ENCODE results near the gene PPP1R12B.
"Not testable (repeated sequence)": the region's sequence is repeated elsewhere in the genome, so short reads cannot be mapped to it uniquely, and the experiment has no call there.

Gene PPP1R12B

DNA sequence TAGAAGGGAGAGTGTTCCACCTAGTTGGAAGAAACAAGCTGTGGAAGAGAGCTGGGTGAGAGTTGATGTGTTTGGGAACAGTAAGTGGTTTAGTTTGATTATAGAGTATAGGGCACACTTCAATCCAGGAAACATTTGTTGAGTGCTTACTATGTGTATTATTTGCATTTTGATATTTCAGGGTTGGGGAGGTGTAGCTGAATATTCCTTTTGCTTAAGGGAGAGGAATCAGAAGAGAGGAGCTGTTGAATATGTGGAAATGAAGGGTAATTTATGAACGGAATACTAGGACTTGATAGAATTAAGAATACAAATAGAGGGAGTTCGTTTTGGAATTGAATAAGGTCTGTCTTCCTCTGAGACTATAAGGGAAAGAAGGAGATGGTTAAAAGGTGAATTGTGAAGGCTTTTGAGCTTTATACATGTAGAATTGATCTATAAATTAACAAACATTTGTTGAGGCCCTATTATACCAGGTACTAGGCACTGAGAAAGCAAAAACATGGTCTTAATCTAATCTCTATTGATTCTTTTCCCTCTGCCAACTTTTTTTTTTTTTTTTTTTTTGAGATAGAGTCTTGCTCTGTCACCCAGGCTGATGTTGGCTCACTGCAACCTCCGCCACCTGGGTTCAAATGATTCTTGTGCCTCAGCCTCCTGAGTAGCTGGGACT, 72.1 kb downstream of the PPP1R12B start:
- H3K79me1 ChIP-seq (ENCODE audit: low read depth, low read length); DNase-seq (ENCODE audit: low spot score); H2BK15ac ChIP-seq (ENCODE audit: low read length); H3K27ac ChIP-seq (replicated peaks; ENCODE audit: low read length); H2AFZ ChIP-seq (ENCODE audit: low read length); H3K4me3 ChIP-seq (ENCODE audit: low read length in 2 of 2); H3K4me2 ChIP-seq (ENCODE audit: insufficient read depth, low read length, poor library complexity, severe bottlenecking); H3K27me3 ChIP-seq (ENCODE audit: control insufficient read depth in 3 of 3, insufficient read depth in 3 of 3, low read depth in 1 of 3, low read length in 3 of 3); H3K9ac ChIP-seq (ENCODE audit: low read depth, low read length, poor library complexity); H3K36me3 ChIP-seq (replicated peaks in 1 of 2; ENCODE audit: control insufficient read depth in 2 of 2, insufficient read depth in 2 of 2, low read length in 2 of 2); H3K23ac ChIP-seq (ENCODE audit: low read depth, low read length, poor library complexity); H2AK5ac ChIP-seq (ENCODE audit: low read depth, low read length); H4K8ac ChIP-seq (ENCODE audit: low read depth, low read length); H4K91ac ChIP-seq (ENCODE audit: low read depth, low read length, poor library complexity); H3K14ac ChIP-seq (ENCODE audit: low read length); H2BK5ac ChIP-seq (ENCODE audit: low read length); H3K4me1 ChIP-seq (ENCODE audit: control insufficient read depth in 2 of 2, insufficient read depth in 1 of 2, low read depth in 1 of 2, low read length in 2 of 2); H3K9me3 ChIP-seq (replicated peaks in 1 of 2; ENCODE audit: control insufficient read depth in 2 of 2, insufficient read depth in 1 of 2, low read depth in 1 of 2, low read length in 2 of 2); H3K4ac ChIP-seq (ENCODE audit: low read length); H2BK12ac ChIP-seq (ENCODE audit: low read length); H2BK120ac ChIP-seq (ENCODE audit: low read depth, low read length); H3K18ac ChIP-seq (ENCODE audit: low read length): not testable (repeated sequence)
- 100% methylated on average over 2 of the region's 3 CpGs for WGBS, 2 donors (ENCODE audit: extremely low coverage in 2 of 2, insufficient read length in 2 of 2, insufficient replicate concordance in 1 of 2)

DNA sequence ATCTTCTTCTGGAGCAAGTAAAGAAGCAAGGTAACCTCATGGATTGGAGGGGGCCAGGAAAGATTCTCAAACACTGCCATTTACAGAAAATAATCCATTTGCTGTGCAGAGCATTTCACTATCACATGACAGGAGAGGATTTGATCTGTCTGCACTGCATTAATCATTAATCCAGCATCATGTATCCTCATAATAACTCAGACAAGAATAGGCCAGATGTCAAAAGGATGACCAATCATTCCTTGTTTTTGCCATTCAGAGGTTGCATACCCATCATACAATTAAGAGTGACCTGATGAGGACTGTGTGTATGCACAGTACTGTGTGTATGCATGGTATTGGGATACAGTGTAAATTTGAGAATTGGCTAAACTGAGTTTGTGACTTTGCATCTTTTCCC, 74.2 kb downstream of the PPP1R12B start:
- H3K4ac ChIP-seq (ENCODE audit: low read length); H3K9me3 ChIP-seq (replicated peaks in 1 of 2; ENCODE audit: control insufficient read depth in 2 of 2, insufficient read depth in 1 of 2, low read depth in 1 of 2, low read length in 2 of 2); H4K91ac ChIP-seq (ENCODE audit: low read depth, low read length, poor library complexity); H4K8ac ChIP-seq (ENCODE audit: low read depth, low read length); H3K27me3 ChIP-seq (ENCODE audit: control insufficient read depth in 3 of 3, insufficient read depth in 3 of 3, low read depth in 1 of 3, low read length in 3 of 3); H3K14ac ChIP-seq (ENCODE audit: low read length); H3K27ac ChIP-seq (replicated peaks; ENCODE audit: low read length); H3K79me1 ChIP-seq (ENCODE audit: low read depth, low read length); H2AK5ac ChIP-seq (ENCODE audit: low read depth, low read length); H3K9ac ChIP-seq (ENCODE audit: low read depth, low read length, poor library complexity); H2BK12ac ChIP-seq (ENCODE audit: low read length); H3K18ac ChIP-seq (ENCODE audit: low read length); H2AFZ ChIP-seq (ENCODE audit: low read length); H3K4me3 ChIP-seq (ENCODE audit: low read length in 2 of 2); H3K36me3 ChIP-seq (replicated peaks in 1 of 2; ENCODE audit: control insufficient read depth in 2 of 2, insufficient read depth in 2 of 2, low read length in 2 of 2); H3K23ac ChIP-seq (ENCODE audit: low read depth, low read length, poor library complexity); H2BK120ac ChIP-seq (ENCODE audit: low read depth, low read length); H3K4me1 ChIP-seq (ENCODE audit: control insufficient read depth in 2 of 2, insufficient read depth in 1 of 2, low read depth in 1 of 2, low read length in 2 of 2); H3K4me2 ChIP-seq (ENCODE audit: insufficient read depth, low read length, poor library complexity, severe bottlenecking); DNase-seq (ENCODE audit: low spot score); H2BK15ac ChIP-seq (ENCODE audit: low read length); H2BK5ac ChIP-seq (ENCODE audit: low read length): not testable (repeated sequence)

DNA sequence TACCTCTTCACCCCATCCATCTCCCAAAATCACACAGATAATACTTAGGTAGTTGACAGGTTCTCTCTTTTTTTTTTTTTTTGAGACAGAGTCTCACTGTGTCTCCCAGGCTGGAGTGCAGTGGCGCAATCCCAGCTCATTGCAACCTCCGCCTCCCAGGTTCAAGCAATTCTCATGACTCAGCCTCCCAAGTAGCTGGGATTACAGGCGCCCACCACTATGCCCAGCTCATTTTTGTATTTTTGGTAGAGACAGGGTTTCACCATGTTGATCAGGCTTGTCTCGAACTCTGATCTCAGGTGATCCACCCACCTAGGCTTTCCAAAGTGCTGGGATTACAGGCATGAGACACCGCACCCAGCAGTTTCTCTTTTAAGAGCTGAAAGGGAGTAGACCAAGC, 75.8 kb downstream of the PPP1R12B start:
- not testable (repeated sequence) for H2AFZ ChIP-seq (ENCODE audit: low read length); H3K14ac ChIP-seq (ENCODE audit: low read length); H3K18ac ChIP-seq (ENCODE audit: low read length); H2AK5ac ChIP-seq (ENCODE audit: low read depth, low read length); H2BK5ac ChIP-seq (ENCODE audit: low read length); H3K9ac ChIP-seq (ENCODE audit: low read depth, low read length, poor library complexity); H3K27ac ChIP-seq (replicated peaks; ENCODE audit: low read length); H2BK120ac ChIP-seq (ENCODE audit: low read depth, low read length); H3K23ac ChIP-seq (ENCODE audit: low read depth, low read length, poor library complexity); H3K27me3 ChIP-seq (ENCODE audit: control insufficient read depth in 3 of 3, insufficient read depth in 3 of 3, low read depth in 1 of 3, low read length in 3 of 3); H3K4me1 ChIP-seq (ENCODE audit: control insufficient read depth in 2 of 2, insufficient read depth in 1 of 2, low read depth in 1 of 2, low read length in 2 of 2); H2BK15ac ChIP-seq (ENCODE audit: low read length); H3K4me3 ChIP-seq (ENCODE audit: low read length in 2 of 2); DNase-seq (ENCODE audit: low spot score); H3K4ac ChIP-seq (ENCODE audit: low read length); H4K8ac ChIP-seq (ENCODE audit: low read depth, low read length); H4K91ac ChIP-seq (ENCODE audit: low read depth, low read length, poor library complexity); H3K79me1 ChIP-seq (ENCODE audit: low read depth, low read length); H2BK12ac ChIP-seq (ENCODE audit: low read length); H3K36me3 ChIP-seq (replicated peaks in 1 of 2; ENCODE audit: control insufficient read depth in 2 of 2, insufficient read depth in 2 of 2, low read length in 2 of 2); H3K9me3 ChIP-seq (replicated peaks in 1 of 2; ENCODE audit: control insufficient read depth in 2 of 2, insufficient read depth in 1 of 2, low read depth in 1 of 2, low read length in 2 of 2); H3K4me2 ChIP-seq (ENCODE audit: insufficient read depth, low read length, poor library complexity, severe bottlenecking)
- no CpG with 5 or more reads among the region's 5 CpGs for WGBS, 2 donors (ENCODE audit: extremely low coverage in 2 of 2, insufficient read length in 2 of 2, insufficient replicate concordance in 1 of 2)

DNA sequence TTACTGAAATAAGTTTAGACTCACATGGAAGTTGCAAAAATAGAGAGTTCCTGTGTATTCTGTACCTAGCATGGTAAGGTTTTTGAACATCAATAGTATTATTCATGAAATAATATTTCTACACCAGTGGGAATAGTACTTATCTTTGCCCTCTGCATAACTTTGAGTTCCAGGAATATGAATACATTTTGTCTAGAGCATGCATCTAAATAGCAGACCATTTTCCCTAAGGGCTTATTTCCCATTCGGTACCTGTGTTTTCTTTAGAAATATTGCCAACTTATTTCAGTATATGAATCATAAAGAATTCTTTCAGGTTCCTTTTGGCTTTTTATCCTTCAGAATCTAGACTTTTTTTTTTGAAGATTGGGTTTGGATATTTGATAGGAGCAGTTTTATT, 81.6 kb downstream of the PPP1R12B start:
- not testable (repeated sequence) for H3K9me3 ChIP-seq (replicated peaks in 1 of 2; ENCODE audit: control insufficient read depth in 2 of 2, insufficient read depth in 1 of 2, low read depth in 1 of 2, low read length in 2 of 2); H2AK5ac ChIP-seq (ENCODE audit: low read depth, low read length); H3K18ac ChIP-seq (ENCODE audit: low read length); H3K79me1 ChIP-seq (ENCODE audit: low read depth, low read length); H2BK15ac ChIP-seq (ENCODE audit: low read length); H3K4me2 ChIP-seq (ENCODE audit: insufficient read depth, low read length, poor library complexity, severe bottlenecking); H3K14ac ChIP-seq (ENCODE audit: low read length); H2BK12ac ChIP-seq (ENCODE audit: low read length); H2BK120ac ChIP-seq (ENCODE audit: low read depth, low read length); H2BK5ac ChIP-seq (ENCODE audit: low read length); H2AFZ ChIP-seq (ENCODE audit: low read length); H4K8ac ChIP-seq (ENCODE audit: low read depth, low read length); H4K91ac ChIP-seq (ENCODE audit: low read depth, low read length, poor library complexity); H3K4me3 ChIP-seq (ENCODE audit: low read length in 2 of 2); H3K27me3 ChIP-seq (ENCODE audit: control insufficient read depth in 3 of 3, insufficient read depth in 3 of 3, low read depth in 1 of 3, low read length in 3 of 3); H3K4ac ChIP-seq (ENCODE audit: low read length); H3K4me1 ChIP-seq (ENCODE audit: control insufficient read depth in 2 of 2, insufficient read depth in 1 of 2, low read depth in 1 of 2, low read length in 2 of 2); H3K23ac ChIP-seq (ENCODE audit: low read depth, low read length, poor library complexity); DNase-seq (ENCODE audit: low spot score); H3K27ac ChIP-seq (replicated peaks; ENCODE audit: low read length); H3K9ac ChIP-seq (ENCODE audit: low read depth, low read length, poor library complexity)
- H3K36me3 ChIP-seq (replicated peaks in 1 of 2; ENCODE audit: control insufficient read depth in 2 of 2, insufficient read depth in 2 of 2, low read length in 2 of 2) = peaks cover 0 to 15% of the 10 kb centered on the region in 2 donors
- no CpG with 5 or more reads among the region's 1 CpG for WGBS, 2 donors (ENCODE audit: extremely low coverage in 2 of 2, insufficient read length in 2 of 2, insufficient replicate concordance in 1 of 2)

All from neuronal stem cell (in vitro differentiated cells).